ENCODE results near the gene GAGE12G.
"Not testable (repeated sequence)": the region's sequence is repeated elsewhere in the genome, so short reads cannot be mapped to it uniquely, and the experiment has no call there.

GAGE12G gene, protein sequence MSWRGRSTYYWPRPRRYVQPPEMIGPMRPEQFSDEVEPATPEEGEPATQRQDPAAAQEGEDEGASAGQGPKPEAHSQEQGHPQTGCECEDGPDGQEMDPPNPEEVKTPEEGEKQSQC

DNA sequence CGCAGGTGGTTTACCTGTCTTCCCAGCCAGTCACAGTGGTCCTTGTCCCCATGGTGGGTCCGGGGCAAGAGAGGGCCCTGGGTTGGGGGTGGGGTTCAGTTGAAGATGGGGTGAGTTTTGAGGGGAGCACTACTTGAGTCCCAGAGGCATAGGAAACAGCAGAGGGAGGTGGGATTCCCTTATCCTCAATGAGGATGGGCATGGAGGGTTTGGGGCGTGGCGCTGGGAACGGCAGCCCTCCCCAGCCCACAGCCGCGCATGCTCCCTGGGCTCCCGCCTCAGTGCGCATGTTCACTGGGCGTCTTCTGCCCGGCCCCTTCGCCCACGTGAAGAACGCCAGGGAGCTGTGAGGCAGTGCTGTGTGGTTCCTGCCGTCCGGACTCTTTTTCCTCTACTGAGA is at the start of gene GAGE12G:
Gene GAGE12G, plus strand, starts transcription at position 301 of the 400 bp plus-strand sequence. CDS start 1,155 bp downstream, outside the sequence.
- H3K4me3 ChIP-seq (ENCODE audit: low read length); DNase-seq (ENCODE audit: low read depth): not testable (repeated sequence)

DNA sequence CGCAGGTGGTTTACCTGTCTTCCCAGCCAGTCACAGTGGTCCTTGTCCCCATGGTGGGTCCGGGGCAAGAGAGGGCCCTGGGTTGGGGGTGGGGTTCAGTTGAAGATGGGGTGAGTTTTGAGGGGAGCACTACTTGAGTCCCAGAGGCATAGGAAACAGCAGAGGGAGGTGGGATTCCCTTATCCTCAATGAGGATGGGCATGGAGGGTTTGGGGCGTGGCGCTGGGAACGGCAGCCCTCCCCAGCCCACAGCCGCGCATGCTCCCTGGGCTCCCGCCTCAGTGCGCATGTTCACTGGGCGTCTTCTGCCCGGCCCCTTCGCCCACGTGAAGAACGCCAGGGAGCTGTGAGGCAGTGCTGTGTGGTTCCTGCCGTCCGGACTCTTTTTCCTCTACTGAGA is 38.3 kb upstream of the GAGE12G start, which contains the start of gene GAGE12C:
Gene GAGE12C, plus strand, starts transcription at position 301 of the 400 bp plus-strand sequence. CDS start 1,155 bp downstream, outside the sequence.
- not testable (repeated sequence) for DNase-seq (ENCODE audit: low read depth); H3K4me3 ChIP-seq (ENCODE audit: low read length)

DNA sequence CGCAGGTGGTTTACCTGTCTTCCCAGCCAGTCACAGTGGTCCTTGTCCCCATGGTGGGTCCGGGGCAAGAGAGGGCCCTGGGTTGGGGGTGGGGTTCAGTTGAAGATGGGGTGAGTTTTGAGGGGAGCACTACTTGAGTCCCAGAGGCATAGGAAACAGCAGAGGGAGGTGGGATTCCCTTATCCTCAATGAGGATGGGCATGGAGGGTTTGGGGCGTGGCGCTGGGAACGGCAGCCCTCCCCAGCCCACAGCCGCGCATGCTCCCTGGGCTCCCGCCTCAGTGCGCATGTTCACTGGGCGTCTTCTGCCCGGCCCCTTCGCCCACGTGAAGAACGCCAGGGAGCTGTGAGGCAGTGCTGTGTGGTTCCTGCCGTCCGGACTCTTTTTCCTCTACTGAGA is 28.8 kb upstream of the GAGE12G start, which contains the start of gene GAGE12D:
Gene GAGE12D, plus strand, starts transcription at position 301 of the 400 bp plus-strand sequence. CDS start 1,155 bp downstream, outside the sequence.
- not testable (repeated sequence) for H3K4me3 ChIP-seq (ENCODE audit: low read length); DNase-seq (ENCODE audit: low read depth)

DNA sequence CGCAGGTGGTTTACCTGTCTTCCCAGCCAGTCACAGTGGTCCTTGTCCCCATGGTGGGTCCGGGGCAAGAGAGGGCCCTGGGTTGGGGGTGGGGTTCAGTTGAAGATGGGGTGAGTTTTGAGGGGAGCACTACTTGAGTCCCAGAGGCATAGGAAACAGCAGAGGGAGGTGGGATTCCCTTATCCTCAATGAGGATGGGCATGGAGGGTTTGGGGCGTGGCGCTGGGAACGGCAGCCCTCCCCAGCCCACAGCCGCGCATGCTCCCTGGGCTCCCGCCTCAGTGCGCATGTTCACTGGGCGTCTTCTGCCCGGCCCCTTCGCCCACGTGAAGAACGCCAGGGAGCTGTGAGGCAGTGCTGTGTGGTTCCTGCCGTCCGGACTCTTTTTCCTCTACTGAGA is 19.2 kb upstream of the GAGE12G start, which contains the start of gene GAGE12E:
Gene GAGE12E, plus strand, starts transcription at position 301 of the 400 bp plus-strand sequence. CDS start 1,155 bp downstream, outside the sequence.
- DNase-seq (ENCODE audit: low read depth); H3K4me3 ChIP-seq (ENCODE audit: low read length): not testable (repeated sequence)

DNA sequence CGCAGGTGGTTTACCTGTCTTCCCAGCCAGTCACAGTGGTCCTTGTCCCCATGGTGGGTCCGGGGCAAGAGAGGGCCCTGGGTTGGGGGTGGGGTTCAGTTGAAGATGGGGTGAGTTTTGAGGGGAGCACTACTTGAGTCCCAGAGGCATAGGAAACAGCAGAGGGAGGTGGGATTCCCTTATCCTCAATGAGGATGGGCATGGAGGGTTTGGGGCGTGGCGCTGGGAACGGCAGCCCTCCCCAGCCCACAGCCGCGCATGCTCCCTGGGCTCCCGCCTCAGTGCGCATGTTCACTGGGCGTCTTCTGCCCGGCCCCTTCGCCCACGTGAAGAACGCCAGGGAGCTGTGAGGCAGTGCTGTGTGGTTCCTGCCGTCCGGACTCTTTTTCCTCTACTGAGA is 9.7 kb upstream of the GAGE12G start, which contains the start of gene GAGE12F:
Gene GAGE12F, plus strand, starts transcription at position 301 of the 400 bp plus-strand sequence. CDS start 1,155 bp downstream, outside the sequence.
- not testable (repeated sequence) for DNase-seq (ENCODE audit: low read depth)

DNA sequence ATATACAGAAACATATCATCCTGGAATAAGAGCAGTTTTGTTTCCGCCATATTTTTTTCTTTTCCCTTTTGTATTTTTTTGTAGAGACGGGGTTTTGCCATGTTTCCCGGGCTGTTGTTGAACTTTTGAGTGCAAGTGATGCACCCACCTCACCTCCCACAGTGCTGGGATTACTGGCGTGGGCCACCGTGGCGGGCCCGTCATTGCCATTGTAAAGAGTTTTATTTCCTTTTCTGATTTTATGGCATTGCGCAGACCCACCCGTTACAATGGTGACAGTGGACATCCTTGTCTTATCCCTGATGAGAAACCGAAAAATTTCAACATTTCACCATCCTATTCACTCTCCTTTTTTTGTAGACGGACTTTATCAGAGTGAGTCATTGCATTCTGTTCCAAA is 1.5 kb upstream of the GAGE12G start:
- H3K4me3 ChIP-seq (ENCODE audit: low read length); DNase-seq (ENCODE audit: low read depth): not testable (repeated sequence)

More for the DNA sequence above, 9.7 kb upstream of the GAGE12G start, which contains the start of gene GAGE12F:
- H3K4me3 ChIP-seq (ENCODE audit: low read length): not testable (repeated sequence)

DNA sequence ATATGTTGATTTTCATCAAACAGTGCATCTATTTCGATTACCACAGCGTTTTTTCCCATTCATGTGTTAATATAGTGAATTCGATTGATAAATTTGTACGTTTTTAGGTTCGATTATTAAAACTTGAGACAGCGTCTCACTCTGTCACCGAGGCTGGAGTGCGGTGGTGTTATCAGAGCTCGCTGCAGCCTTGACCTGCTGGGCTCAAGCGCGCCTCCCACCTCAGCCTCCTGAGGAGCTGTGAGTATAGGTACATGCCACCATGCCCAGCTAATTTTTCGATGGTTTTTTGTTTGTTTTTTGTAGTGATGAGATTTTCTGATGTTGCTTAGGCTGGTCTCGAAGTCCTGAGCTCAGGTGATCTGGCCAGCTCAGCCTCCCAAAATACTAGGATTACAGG is 1.0 kb upstream of the GAGE12G start:
- not testable (repeated sequence) for H3K4me3 ChIP-seq (ENCODE audit: low read length); DNase-seq (ENCODE audit: low read depth)

DNA sequence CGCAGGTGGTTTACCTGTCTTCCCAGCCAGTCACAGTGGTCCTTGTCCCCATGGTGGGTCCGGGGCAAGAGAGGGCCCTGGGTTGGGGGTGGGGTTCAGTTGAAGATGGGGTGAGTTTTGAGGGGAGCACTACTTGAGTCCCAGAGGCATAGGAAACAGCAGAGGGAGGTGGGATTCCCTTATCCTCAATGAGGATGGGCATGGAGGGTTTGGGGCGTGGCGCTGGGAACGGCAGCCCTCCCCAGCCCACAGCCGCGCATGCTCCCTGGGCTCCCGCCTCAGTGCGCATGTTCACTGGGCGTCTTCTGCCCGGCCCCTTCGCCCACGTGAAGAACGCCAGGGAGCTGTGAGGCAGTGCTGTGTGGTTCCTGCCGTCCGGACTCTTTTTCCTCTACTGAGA is 9.4 kb downstream of the GAGE12G start, which contains the start of gene GAGE12H:
Gene GAGE12H, plus strand, starts transcription at position 301 of the 400 bp plus-strand sequence. CDS start 1,155 bp downstream, outside the sequence.
- DNase-seq (ENCODE audit: low read depth); H3K4me3 ChIP-seq (ENCODE audit: low read length): not testable (repeated sequence)

DNA sequence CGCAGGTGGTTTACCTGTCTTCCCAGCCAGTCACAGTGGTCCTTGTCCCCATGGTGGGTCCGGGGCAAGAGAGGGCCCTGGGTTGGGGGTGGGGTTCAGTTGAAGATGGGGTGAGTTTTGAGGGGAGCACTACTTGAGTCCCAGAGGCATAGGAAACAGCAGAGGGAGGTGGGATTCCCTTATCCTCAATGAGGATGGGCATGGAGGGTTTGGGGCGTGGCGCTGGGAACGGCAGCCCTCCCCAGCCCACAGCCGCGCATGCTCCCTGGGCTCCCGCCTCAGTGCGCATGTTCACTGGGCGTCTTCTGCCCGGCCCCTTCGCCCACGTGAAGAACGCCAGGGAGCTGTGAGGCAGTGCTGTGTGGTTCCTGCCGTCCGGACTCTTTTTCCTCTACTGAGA is 19.0 kb downstream of the GAGE12G start, which contains the start of gene GAGE2A:
Gene GAGE2A, plus strand, starts transcription at position 301 of the 400 bp plus-strand sequence. CDS start 1,155 bp downstream, outside the sequence.
- H3K4me3 ChIP-seq (ENCODE audit: low read length); DNase-seq (ENCODE audit: low read depth): not testable (repeated sequence)

DNA sequence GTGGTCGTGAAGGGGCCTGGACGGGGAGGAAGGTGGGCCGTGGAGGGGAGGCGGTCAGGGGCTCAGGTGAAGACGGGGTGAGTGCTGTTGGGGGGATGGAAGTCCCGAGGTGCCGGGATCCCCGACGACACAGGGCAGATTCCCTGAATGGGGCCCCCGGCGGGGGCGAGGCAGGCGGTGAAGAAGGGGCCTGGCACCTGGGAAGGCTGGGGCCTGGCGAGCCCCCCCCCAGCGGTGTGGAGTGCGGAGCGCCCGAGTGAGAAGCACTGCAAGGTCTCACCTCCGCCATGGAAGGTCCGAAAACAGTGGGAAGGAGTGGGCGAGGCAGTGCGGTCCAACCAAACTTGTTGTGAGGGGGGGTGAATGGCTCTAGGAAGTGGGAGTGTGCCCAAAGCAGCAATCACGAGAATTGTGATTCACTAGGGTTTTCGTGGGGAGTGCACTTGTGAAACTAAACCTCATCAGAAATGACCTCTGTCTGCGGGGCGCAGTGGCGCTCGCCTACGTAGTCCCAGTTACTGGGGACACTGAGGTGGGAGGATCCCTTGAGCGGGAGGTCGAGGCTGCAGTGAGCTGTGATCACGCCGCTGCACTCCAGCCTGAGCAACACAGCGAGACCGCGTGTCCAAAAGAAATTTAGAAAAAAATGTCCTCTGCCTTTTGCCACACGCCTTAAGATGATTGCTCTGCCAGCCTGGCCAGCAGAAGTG is 19.7 kb downstream of the GAGE12G start:
- not testable (repeated sequence) for DNase-seq (ENCODE audit: low read depth); H3K4me3 ChIP-seq (ENCODE audit: low read length)

DNA sequence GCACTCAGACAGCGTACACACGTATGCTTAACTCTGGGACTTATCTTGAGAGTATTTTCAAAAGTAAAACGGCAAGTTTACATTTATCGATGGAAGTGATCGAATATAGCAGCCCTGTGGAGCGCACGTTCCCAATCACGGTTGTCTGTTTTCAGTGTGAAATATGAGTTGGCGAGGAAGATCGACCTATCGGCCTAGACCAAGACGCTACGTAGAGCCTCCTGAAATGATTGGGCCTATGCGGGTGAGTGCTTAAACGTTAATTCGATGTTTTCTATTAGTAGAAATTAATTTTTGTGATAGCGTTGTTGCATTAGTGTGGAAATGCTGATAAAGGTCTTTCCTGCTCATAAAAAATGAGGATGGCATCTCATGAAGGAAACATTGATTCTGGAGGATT is 20.3 kb downstream of the GAGE12G start:
- not testable (repeated sequence) for H3K4me3 ChIP-seq (ENCODE audit: low read length); DNase-seq (ENCODE audit: low read depth)

DNA sequence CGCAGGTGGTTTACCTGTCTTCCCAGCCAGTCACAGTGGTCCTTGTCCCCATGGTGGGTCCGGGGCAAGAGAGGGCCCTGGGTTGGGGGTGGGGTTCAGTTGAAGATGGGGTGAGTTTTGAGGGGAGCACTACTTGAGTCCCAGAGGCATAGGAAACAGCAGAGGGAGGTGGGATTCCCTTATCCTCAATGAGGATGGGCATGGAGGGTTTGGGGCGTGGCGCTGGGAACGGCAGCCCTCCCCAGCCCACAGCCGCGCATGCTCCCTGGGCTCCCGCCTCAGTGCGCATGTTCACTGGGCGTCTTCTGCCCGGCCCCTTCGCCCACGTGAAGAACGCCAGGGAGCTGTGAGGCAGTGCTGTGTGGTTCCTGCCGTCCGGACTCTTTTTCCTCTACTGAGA is 28.5 kb downstream of the GAGE12G start, which contains the start of gene GAGE1:
Gene GAGE1, plus strand, starts transcription at position 301 of the 400 bp plus-strand sequence. CDS start 1,155 bp downstream, outside the sequence.
- not testable (repeated sequence) for DNase-seq (ENCODE audit: low read depth); H3K4me3 ChIP-seq (ENCODE audit: low read length)

DNA sequence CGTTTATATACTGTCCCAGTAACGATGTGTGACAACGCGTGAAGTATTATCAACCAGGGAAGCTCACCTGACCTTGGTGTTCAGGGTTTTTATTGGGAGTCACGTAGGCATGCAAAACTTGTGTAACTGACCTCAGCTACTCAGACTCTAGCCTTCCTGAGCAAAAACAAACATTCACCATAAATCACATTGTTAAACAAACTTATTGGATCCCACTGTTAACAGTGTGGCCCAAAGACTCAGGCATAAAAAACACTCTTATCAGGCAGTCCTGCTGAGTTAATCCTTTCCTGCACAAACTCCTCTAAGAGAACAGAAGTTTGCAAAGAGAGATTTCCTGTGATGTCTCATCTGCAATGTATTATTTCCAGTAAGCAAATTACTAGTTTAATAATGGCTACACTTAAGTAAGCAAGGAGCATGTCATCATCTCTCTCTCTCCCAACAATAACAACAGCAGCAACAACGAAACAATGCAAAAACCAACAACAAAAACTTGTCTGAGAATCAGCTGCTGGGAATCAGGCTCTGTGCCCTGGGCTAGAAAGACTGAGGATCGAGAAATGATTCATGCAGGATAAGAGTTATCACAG is 40.6 kb downstream of the GAGE12G start:
- no peak for DNase-seq (ENCODE audit: low read depth)
- TF ChIP-seq, protein P1, sequence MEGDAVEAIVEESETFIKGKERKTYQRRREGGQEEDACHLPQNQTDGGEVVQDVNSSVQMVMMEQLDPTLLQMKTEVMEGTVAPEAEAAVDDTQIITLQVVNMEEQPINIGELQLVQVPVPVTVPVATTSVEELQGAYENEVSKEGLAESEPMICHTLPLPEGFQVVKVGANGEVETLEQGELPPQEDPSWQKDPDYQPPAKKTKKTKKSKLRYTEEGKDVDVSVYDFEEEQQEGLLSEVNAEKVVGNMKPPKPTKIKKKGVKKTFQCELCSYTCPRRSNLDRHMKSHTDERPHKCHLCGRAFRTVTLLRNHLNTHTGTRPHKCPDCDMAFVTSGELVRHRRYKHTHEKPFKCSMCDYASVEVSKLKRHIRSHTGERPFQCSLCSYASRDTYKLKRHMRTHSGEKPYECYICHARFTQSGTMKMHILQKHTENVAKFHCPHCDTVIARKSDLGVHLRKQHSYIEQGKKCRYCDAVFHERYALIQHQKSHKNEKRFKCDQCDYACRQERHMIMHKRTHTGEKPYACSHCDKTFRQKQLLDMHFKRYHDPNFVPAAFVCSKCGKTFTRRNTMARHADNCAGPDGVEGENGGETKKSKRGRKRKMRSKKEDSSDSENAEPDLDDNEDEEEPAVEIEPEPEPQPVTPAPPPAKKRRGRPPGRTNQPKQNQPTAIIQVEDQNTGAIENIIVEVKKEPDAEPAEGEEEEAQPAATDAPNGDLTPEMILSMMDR (conservative IDR thresholded peaks at IDR 0.05; ENCODE audit: low read length): no peak
- H3K4me3 ChIP-seq (ENCODE audit: low read length): no peak overlapping the region
